ENCODE results near the gene ADAMTS18. TPM values are rescaled to one million over a fixed set of nuclear protein-coding genes. Genes with fewer than 3 reads are reported as not detected.

ADAMTS18 gene
- total RNA-seq, 2 donors from 2014 or later = 0.34 TPM; not detected in 1

DNA sequence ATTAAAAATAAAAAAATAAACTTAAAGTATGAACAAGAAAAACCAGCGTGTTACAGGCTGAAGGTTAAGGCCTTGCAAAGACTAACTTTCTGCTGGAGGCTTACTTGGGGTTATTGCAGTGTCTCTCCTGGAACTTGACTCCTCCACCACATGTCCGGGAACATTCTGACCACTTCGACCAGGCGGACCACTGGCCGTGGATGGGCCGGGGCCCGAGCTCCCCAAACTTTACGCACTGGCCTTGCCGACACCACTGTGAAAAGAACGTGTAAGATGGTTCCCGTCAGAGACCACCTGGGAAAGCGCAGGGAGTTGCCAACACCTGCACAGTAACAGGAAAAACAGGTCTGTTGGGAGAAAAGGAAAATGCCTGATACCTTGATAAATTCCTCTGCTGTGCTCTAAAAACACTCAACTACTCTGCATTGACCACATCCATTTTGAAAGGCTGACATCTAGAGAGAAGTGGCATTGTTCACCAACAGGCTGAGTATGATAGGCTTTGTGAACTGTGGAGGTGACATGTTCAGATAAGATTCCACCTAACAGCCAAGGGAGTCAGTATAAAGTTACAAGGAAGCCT lies 99.1 kb downstream of the ADAMTS18 start:
- intact Hi-C loops (cut with DNase I, micrococcal nuclease) = no loop called here
- DNase-seq (no peak), ATAC-seq (no peak)

DNA sequence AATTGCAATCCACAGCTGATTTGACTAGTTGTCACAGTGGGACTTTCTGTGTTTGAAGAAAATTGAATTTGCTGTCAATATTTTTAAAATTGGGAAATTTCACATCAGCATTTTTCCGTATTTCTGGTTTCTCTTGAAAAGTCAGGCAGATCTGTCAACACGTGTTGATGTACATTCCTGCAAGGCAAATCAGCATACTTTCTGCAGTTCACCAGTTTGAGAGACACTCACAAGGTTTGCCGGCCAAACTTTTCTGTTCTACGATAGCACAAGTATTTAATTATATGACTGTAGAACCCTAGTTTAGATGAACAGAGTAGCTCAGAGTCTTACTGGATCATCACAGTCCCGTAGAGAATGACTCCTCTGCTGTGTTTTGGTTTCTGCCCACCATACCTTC lies 102.0 kb downstream of the ADAMTS18 start:
- ATAC-seq = no peak
- no peak for DNase-seq
- intact Hi-C loops (cut with DNase I, micrococcal nuclease) = no loop called here

DNA sequence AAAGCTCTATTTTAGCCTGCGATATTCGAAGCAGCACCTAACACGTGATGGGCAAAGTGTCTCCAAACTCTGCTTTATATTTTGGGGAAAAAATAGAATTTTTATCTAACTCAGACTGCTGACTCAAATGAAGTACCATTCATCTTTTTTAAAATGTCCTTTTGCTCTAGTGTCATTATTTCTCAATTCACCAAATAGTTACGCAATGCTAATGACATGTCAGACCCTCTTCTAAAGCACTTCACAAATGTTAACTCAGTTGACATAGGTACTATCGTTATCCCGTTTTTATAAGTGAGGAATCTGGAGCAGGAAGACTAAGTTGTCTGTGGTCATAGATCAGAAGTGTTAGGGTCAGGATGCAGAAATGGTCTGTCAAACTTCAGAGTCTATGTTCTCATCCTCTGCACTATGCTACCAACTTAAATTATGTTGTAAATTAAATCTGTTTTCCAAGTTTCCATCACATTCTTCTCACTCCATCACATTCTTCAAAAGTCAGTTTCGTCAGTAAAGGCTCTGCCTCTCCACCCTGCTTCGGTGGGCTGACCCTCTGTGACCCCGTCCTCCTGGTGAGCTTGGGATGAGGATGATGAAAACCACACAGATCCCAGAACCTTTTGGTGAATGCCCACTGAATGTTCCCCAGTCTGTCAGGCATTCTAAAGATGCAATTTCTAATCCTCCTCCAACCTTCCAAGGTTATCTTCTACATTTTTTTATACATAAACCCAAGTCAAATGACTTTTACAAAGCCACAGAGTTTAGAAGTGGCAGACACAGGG lies 102.8 kb downstream of the ADAMTS18 start:
- intact Hi-C loops (cut with DNase I, micrococcal nuclease) = no loop called here
- DNase-seq = no peak
- ATAC-seq = no peak

DNA sequence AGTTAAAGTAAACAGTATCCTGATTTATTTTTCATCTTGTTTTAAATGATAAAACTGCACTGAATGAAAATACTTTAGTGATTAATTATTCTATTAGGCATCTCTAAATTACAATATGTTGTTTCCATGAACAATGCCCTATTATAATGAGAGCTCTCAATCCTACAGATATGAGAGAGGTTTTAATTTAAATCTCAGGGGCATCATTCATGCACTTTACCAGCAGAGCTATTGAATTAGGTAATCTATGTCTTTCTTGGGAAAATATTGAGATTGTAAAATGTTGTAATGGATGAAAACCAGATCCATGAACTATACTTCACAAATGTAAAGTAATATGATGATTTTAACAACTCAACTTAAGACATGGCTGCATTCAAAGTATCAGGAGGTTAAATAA lies 103.8 kb downstream of the ADAMTS18 start:
- DNase-seq (no peak), ATAC-seq (no peak)
- intact Hi-C loops (cut with DNase I, micrococcal nuclease) = no loop called here

DNA sequence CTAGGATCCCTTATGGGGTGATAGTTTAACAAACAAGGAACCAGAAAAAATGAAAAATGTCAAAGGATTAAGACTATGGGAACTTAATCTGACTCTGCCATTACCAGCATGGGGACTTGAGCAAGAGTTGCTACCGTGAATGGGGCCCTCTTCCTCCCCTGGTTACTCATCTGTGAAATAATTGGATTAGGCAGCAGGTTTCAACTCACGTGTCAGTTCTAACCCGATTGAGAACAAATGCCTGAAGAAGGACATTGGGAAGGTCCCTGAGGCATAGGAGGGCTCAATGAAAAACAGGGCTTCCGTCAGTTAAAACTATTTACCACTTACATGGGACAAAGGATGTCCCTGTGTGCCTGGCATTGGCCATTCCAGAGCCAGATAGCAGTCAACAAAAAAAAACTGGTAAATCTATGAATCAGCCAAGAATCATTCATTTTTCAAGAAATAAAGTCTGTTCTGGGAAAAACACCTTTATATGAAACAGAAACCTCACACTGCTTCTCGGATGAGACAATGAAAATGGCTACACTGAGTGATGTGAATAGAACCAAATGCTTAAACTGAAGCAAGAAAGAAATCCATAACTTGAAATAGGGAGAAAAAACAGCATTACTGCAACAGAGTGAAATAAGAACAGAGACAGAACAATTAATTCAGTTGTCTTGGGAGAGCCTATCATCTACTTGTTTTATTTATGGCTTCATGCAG lies 104.3 kb downstream of the ADAMTS18 start:
- ATAC-seq (no peak), DNase-seq (no peak)
- intact Hi-C loops (cut with DNase I, micrococcal nuclease) = no loop called here

DNA sequence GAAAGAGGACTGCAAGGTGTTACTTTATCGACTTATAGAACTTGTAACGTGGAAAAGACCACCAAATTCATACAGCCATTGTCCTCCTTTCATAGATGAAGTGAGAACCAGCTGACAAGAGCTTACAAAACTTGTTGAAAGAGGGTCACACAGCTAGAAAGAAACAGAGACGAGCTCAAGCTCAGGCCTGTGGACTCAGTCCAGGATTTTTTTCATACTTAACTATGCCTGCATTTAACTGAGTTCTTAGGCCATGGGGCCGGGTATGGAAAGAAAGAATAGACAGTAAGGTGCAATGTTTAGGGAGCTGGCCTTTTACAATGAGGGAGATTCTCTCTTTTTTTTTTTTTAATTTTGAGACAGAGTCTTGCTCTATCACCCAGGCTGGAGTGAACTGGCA lies 106.1 kb downstream of the ADAMTS18 start:
- DNase-seq = no peak
- intact Hi-C loops (cut with DNase I, micrococcal nuclease) = no loop called here
- no peak for ATAC-seq

DNA sequence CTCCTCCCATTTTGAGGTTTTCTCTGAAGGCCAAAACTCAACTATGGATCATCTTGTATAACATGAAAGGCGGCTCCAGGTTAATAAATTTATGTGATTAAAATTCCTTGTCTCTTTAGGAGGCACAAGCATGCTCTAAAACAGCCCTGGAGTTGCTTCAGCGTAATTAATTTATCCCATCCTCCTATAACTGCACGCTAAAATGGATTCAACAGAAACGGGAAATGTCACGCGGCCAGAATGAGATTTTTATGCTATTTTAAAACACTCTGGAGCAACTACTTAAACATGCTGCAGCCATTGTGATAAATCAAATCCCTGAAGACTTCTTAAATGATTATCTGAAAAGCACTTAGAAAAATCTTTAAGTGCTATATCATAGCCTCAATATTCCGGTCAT lies 106.6 kb downstream of the ADAMTS18 start:
- DNase-seq (no peak), ATAC-seq (no peak)
- intact Hi-C loops (cut with DNase I, micrococcal nuclease) = no loop called here

DNA sequence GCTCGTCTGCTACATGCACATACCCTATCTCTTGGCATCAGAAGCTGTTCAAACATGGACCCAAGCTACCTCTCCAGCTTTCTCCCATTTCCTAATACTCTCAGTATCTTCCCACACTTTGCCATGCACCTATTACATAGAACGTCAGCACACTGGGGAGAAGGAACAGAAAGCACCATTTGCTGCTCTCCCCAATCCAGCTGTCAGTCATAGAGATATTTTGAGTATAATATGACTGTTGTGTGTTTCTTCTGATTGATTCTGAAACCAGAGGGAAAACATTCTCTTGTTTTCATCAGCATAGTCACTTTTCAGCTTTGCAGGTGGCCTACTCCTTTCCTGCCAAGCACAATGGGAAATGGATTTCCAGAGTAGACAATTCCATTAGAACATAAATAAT lies 107.1 kb downstream of the ADAMTS18 start:
- ATAC-seq (no peak), DNase-seq (no peak)
- intact Hi-C loops (cut with DNase I, micrococcal nuclease) = no loop called here

DNA sequence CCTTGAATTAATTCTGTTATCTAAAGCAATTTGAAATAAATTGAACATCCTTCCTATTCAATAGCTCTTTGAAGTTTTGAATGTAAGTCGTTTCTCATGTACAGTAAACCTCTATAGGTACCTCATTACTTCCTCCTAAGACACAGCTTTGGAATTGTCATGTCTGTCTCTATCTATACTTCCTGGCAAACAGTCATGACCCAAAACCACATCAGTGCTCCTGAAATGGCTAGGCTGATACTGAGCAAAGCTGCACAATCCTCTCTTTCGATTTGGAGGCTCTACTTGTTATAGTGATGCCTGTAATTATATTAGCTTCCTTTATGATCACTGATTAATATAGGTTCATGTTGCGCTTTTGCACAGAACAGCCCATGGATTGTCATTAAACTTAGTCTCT lies 110.1 kb downstream of the ADAMTS18 start:
- DNase-seq (no peak), ATAC-seq (no peak)
- intact Hi-C loops (cut with DNase I, micrococcal nuclease) = no loop called here

DNA sequence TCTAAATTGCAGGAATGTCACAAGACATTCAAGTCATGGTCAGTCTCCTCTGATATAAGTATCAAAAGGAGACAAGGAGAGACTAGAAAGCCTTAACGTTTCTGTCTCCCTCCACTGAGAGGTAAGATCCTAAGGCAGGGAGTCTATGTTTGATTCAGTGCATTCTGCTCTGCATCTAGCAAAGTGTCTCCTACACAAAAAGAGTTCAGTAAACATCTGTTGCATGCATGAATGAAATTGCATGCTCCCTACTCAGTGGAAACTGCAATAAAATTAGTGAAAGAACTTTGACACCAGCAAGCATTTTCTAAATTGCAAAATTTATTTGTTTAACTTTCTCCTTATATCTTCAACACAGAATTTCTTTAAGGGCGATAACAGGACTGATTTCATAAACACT lies 111.1 kb downstream of the ADAMTS18 start:
- ATAC-seq (no peak), DNase-seq (no peak)
- intact Hi-C loops (cut with DNase I, micrococcal nuclease) = no loop called here

DNA sequence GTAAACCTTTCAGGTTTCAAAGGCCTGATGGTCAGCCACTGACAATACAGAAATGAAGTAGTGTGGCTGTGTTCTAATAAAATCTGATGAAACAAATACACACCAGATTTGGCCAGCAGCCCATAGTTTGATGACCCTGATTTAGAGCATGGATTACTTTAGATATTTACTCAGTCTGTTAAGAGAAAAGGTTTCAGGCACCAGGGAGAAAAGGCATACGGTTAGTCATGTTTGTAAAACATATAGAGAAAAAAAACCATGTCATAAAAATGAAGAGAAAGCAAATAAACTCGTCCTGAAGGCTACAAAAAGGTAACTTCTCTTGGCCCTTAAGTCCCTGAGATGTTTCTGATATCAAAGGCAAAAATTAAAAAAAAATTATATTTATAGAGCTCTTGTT lies 112.1 kb downstream of the ADAMTS18 start:
- DNase-seq (peak in 1 of 2 donors; percentile 7), ATAC-seq (peak; percentile 50)
- intact Hi-C loops (cut with DNase I, micrococcal nuclease) = no loop called here

DNA sequence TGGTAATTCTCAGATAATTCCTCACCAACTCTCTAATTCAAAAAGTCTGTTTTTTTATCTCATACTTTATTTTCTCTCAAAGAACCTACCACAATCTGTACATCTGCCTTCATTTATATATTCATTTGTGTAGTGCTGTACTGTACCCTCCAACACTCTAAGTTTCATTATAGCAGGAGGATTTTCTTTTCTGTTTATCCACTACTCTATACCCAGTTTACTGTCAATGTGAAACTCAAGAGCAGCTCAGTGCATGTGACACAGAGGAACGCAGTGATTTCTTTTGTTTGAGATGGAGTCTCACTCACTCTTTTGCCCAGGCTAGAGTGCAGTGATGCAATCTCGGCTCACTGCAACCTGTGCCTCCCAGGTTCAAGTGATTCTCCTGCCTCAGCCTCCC lies 117.8 kb downstream of the ADAMTS18 start:
- no peak for ATAC-seq
- DNase-seq = no peak
- intact Hi-C loops (cut with DNase I, micrococcal nuclease) = no loop called here

DNA sequence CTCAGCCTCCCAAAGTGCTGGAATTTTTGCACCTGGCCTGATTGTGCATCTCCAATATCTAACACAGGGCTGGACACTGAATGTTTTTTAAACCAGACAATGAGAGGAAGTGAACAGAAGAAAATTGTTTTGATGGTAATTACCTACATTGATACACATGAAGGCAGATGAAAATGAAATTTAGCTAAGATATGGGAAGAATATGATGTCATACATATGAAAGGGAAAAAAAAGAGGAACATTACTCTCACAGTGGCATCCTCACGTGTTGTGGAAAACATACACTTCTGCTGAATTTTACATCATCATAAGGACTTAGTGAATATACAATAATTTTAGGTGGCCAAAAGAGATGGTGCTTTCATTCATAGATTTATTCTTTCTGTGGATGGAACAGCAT lies 124.0 kb downstream of the ADAMTS18 start:
- ATAC-seq (no peak), DNase-seq (no peak)
- intact Hi-C loops (cut with DNase I, micrococcal nuclease) = no loop called here

DNA sequence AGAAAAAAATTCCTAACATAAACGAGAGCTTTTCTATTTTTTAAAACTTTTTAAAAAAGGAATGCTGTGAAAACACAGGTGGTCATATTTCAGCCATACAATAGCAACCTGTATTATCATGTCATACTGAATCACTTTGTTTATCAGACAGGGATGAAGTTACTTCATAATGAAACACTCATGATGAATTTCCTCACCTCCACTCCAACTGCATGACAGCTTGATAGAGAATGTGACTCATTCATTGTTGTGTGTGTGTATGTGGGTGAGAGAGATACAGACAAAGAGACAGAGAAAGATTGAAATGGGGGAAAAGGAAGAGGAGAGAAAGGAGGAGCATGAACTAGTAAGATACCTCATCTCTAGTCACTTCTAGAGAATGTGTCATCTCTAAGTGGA lies 126.7 kb downstream of the ADAMTS18 start:
- no peak for ATAC-seq
- DNase-seq = no peak
- intact Hi-C loops (cut with DNase I, micrococcal nuclease) = no loop called here

DNA sequence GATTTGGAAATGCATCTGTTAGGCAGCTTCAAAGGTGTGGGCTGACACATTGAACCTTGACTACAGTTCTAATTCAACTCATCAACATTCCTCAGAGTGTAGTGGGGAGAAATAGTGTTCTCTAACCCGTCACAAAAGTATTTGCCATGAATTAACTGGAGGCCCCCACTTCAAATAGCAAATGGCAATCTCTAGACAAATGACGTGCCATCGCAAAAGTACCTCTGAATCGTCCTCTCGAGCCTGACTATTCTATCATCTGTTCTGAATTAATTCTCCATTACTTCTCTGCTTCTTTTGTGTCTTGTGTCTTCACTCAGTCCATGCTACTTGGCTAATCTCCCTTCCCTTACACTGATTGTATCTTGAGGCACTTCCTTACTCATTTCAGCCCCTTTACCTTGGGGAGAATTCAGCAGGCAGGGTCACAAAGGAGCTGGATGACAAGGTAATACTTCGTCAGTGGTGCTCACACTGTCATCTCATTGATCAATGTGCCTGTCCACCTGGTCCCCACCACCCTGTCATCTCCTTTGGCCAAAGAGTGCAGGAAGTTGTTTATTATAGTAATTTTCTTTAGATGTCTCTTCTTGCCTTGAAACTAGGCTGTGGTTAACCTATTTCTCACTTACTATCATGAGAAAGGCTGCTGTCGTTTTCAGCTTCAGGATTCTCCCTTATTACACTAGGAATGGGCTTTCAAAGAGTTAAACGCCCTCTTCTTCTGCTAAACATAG lies 127.2 kb downstream of the ADAMTS18 start:
- ATAC-seq (no peak), DNase-seq (no peak)
- intact Hi-C loops (cut with DNase I, micrococcal nuclease) = no loop called here

DNA sequence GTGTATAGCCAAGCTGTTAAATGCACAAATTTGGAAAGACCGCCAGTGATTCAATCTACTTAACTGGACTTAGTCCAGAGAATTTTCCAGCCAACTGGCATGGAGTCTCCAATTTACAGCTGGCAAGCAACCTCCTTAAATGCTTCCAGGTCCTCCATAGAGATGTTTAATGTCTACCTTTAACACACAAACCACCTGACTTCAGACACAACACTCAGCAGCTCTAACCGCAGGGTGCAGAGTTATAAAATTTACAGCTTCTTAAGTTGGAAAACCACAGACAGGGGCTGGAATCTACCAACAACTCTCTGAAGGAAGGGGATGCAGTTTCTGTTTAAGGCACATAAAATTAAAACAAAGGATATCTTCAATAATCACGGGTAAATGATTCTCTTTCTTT lies 128.8 kb downstream of the ADAMTS18 start:
- intact Hi-C loops (cut with DNase I, micrococcal nuclease) = no loop called here
- DNase-seq = no peak
- no peak for ATAC-seq

DNA sequence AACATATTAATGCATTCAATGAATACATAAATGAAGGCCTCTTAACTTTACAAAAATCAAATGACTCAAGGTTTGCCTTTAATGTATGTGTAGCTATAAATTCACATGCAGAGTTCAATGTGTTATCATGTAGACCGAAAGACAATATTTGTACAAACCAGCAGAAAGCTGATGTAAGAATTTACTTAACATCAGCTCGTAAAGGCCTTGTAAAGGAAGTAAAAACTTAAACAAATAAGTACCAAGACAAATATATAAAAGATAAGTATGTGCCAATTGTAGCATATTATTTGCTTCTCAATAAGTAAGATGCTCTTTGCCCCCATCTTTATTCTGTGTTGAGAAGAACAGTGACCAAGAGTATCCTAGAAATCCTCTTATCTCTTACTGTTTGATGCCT lies 130.0 kb downstream of the ADAMTS18 start:
- no peak for DNase-seq
- intact Hi-C loops (cut with DNase I, micrococcal nuclease) = no loop called here
- peak; percentile 61 for ATAC-seq

DNA sequence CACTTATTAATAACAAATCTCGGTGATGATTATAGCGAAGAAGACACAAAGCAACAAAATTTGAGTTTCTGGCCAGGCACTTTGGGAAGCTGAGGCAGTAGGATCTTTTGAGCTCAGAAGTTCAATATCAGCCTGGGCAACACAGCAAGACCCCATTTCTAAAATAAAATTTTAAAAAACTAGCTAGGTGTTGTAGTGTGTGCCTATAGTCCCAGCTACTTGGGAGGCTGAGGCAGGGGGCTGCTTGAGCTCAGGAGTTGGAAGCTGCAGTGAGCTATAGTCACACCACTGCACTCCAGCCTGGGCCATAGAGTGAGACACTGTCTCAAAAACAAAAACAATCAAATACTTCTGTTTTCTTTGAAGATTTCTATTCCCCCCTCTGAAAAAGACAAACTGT lies 130.7 kb downstream of the ADAMTS18 start:
- intact Hi-C loops (cut with DNase I, micrococcal nuclease) = no loop called here
- DNase-seq (no peak), ATAC-seq (no peak)

DNA sequence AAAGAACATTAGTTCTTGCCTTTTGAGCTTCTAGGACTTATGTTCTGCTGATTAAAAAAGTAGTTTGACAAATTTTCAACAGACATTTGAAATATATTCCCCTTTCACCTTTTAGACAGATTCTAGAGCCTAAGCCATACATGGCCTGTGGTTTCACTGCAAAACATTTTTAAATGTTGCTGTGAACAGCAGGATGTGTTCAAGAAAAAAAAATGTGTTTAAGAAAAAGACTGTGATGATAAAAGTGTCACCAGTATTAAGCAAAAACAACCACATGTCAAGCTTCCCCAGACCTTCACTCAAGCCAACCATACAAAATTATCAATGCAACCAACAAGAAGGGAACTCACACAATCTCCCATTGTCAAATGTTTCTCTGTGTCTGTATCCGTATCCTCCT lies 132.2 kb downstream of the ADAMTS18 start:
- ATAC-seq = no peak
- intact Hi-C loops (cut with DNase I, micrococcal nuclease) = no loop called here
- DNase-seq = no peak

DNA sequence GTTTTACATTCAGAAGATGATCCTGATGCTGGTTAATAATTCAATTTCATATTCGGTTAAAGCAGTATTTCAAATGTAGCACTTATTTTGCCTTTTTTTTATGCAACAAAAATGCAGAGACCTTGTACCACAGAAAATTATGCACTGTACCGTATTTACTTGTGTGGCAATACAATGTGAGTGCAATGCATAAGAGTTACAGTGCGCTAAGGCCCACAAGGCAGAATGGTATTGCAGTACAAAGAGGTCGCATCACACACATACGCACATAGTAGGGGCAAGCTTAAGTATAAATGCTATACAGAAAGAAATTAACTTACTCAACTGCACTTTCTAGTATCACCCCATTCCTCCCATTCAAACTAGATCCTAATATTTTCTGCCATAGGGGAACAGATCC lies 132.6 kb downstream of the ADAMTS18 start:
- intact Hi-C loops (cut with DNase I, micrococcal nuclease) = no loop called here
- DNase-seq = no peak
- no peak for ATAC-seq

Data from left colon (tissue), 2 donors.